DOHH2 (cell line): ENCODE data around the gene CD109.

ENCODE experiments used
- EZH2phosphoT487 ChIP-seq: fragments of 200-600 bp; sonication (generic); IDR thresholded peaks from 2 replicates; pipeline ENCODE4 v1.6.1; 2017; ENCODE audit warnings: borderline replicate concordance, mild to moderate bottlenecking, antibody characterized with exemption, low read length, moderate library complexity, mixed read lengths
- TF ChIP-seq, protein P1 (sequence below): fragments of 200-600 bp; sonication (generic); IDR thresholded peaks from one replicate; pipeline ENCODE4 v1.5.1; 2014; ENCODE audit warnings: antibody characterized with exemption, mild to moderate bottlenecking, low read depth, low read length; ENCODE audit not compliant: poor library complexity, severe bottlenecking

DNA sequence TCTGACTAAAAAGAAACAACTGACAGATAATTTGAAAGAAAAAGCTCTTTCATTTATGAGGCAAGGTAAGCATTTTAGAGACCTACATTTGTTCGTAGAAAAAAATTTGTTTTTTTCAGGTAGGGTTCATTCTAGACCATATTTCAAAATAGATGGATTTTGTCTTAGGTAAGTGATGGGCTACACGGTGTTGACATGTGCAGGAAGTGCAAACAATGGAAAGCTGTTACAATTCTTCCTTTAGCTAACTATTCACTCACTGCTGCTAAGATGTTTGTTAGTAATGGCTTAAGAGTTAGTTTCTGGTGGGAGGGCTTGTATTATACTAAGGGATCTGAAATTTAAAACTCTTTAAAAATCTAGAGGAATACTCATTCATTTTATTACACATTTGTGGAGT, 96.7 kb downstream of the CD109 start:
- TF ChIP-seq, protein P1, sequence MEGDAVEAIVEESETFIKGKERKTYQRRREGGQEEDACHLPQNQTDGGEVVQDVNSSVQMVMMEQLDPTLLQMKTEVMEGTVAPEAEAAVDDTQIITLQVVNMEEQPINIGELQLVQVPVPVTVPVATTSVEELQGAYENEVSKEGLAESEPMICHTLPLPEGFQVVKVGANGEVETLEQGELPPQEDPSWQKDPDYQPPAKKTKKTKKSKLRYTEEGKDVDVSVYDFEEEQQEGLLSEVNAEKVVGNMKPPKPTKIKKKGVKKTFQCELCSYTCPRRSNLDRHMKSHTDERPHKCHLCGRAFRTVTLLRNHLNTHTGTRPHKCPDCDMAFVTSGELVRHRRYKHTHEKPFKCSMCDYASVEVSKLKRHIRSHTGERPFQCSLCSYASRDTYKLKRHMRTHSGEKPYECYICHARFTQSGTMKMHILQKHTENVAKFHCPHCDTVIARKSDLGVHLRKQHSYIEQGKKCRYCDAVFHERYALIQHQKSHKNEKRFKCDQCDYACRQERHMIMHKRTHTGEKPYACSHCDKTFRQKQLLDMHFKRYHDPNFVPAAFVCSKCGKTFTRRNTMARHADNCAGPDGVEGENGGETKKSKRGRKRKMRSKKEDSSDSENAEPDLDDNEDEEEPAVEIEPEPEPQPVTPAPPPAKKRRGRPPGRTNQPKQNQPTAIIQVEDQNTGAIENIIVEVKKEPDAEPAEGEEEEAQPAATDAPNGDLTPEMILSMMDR = no peak
- no peak for TF ChIP-seq EZH2phosphoT487
